GM12801 (cell line): ENCODE results near the gene SHE.

Experiments
- CTCF ChIP-seq: IDR thresholded peaks from one replicate; pipeline ENCODE4 v1.5.1; 2011; ENCODE audit warnings: control low read depth; ENCODE audit not compliant: insufficient read length; ENCODE audit errors: extremely low read depth

Gene SHE

GRCh38 chr1:154502066-154502743, at the start of gene SHE, which contains the start of gene TDRD10:
Gene SHE, minus strand, starts transcription at chr1:154502412. Its CDS starts 386 bp downstream, at chr1:154502026.
Gene TDRD10, plus strand, starts transcription at chr1:154502219. Its CDS starts 4,685 bp downstream, at chr1:154506904.
- no peak for TF ChIP-seq CTCF

DNA sequence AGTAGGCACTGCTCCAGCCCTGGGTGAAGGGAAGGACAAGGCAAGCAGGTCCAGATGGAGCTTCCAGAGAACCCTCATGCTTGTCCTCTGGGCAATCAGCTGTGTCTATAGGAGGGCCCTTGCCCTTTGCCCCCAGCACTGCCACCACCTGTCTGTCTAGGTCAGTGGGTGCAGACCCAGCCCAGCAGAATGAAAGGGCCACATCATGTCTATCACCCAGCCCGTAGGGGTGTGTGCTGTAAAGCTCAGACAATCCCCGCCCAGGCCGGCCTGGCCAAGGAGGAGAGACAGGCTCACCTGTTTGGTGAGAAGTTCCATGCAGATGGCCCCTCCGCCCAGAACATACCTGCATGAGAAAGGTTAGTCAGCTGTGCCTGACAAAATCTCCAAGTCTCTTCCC, 49.3 kb upstream of the SHE start:
- TF ChIP-seq CTCF, result no peak

GRCh38 chr1:154550657-154551056, 48.4 kb upstream of the SHE start:
- no peak for TF ChIP-seq CTCF

DNA sequence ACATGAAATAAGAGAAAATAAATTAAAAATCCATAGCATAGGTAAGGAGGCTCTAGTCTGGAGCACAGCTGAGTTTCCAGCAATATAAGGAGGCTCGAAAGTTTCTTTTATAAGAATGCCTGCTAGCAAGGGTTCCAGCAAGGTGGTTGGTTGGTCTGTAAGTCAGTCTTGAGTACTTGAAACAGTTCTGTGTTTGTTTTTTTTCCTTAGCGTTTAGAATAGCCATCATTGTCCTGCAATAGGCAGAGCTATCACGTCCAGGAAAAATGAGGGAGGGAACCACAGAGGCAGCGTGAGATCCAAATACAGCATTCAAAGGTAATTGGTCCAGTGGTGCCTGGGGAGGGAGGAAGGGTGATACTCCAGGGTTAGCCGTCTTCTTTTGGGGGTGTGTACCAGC, 47.9 kb upstream of the SHE start:
- TF ChIP-seq CTCF, result no peak

DNA sequence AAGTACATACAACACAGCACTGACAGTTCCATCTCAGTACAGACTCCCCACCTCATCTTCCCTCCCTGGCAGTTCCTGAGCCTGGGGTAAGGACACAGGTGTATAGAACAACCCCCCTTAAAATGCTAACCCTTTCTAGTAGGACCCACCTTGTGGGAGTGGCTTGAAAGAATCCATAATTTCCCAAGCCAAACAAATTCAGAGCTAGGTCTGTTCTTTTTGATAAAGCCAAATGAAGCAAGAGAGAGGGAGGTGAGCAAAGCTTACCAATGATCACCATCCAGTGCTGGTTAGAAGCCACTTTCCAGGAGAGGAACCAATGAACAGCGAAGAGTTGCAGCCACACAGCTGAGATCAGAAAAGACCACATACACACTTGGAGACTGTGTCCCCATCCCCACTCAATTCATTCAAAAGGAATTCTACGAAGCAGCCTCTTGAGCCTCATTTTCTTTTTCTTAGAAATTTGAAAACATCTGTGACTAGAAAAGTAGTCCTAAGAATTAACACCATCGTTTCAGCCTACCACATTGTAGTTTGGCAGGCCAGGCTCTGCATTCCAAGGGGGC, 47.1 kb upstream of the SHE start:
- TF ChIP-seq CTCF, result no peak

GRCh38 chr1:154548028-154548427, 45.8 kb upstream of the SHE start:
- no peak for TF ChIP-seq CTCF

DNA sequence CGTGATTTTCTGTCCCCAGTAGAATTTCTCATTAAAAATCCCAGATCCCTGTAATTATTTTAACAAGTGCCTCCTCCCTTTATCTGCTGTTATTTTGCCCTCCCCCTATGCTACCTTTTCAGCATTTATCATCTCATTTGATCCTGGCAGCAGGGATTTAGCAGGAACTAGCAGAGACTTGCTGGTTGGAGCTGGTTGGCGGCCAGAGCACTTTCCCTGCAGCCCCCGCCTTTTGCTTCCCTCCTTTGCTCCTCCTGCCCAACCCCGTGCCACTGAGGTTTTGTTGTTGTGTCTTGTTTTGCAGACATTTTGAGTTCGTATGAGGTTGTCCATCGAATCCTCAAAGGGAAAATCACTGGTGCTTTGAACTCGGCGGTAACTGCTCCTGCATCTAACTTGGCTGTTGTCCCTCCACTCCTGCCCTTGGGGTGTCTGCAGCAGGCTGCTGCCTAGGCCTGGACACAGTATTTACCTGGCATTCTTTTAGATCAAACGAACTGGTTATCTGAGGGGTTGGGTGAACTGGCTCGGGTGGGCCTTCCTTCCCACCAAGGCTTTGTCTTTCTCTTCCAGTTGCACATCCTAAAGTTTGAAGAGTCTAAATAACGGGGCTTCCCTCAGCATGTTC, 45.0 kb upstream of the SHE start:
- TF ChIP-seq CTCF, result no peak
